ENCODE measurements around the gene LRRFIP1. TPM values are rescaled to one million over a fixed set of nuclear protein-coding genes. Genes with fewer than 3 reads are reported as not detected.

LRRFIP1 gene
- total RNA-seq, 2 experiments from 2014 or later, result 157 to 161 TPM

GRCh38 chr2:237772513-237772912 lies 145.1 kb downstream of the LRRFIP1 start:
- POLR2A ChIA-PET, result interaction anchor here (1.4 kb wide), 1 partner anchor 27 kb away, joined by 4 read pairs; no protein-coding TSS in a partner anchor
- CTCF ChIA-PET, result no interaction called here
- DNase-seq (no peak), ATAC-seq (ENCODE audit: poor library complexity) (no peak)
- H3K4me3 Mint-ChIP-seq, result no peak overlapping the region
- intact Hi-C loops (cut with DNase I, micrococcal nuclease), result no loop called here
- H3K4me3 ChIP-seq (ENCODE audit: low read length), result no peak overlapping the region
- no peak for TF ChIP-seq CTCF (IDR thresholded peaks at IDR 0.05)
- peak overlapping the region; percentile 40 for H3K27ac Mint-ChIP-seq
- H3K4me1 Mint-ChIP-seq (ENCODE audit: low read depth), result no peaks in the 10 kb centered on the region
- H3K9me3 ChIP-seq (ENCODE audit: control insufficient read depth in 1 of 2, insufficient read depth in 1 of 2, low read length in 2 of 2), result no peaks in the 10 kb centered on the region
- H3K27me3 Mint-ChIP-seq, result no peaks in the 10 kb centered on the region
- H3K36me3 ChIP-seq (ENCODE audit: insufficient read depth, low read length), result peaks cover 81% of the 10 kb centered on the region
- H3K27me3 ChIP-seq (ENCODE audit: control insufficient read depth in 1 of 2, insufficient read depth in 2 of 2, low read length in 2 of 2), result no peaks in the 10 kb centered on the region
- H3K27ac ChIP-seq (ENCODE audit: low read depth in 1 of 2, low read length in 2 of 2), result no peak overlapping the region
- no peaks in the 10 kb centered on the region for H3K9me3 Mint-ChIP-seq
- peaks cover 90% of the 10 kb centered on the region for H3K36me3 Mint-ChIP-seq (ENCODE audit: low read depth)
- H3K4me1 ChIP-seq (ENCODE audit: insufficient read depth, low read length), result no peaks in the 10 kb centered on the region

- Histone ChIP-seq H3K27me3 (ENCODE audit: control insufficient read depth in 1 of 2, insufficient read depth in 2 of 2, low read length in 2 of 2) (no peaks in the 10 kb centered on the region), H3K4me3 (ENCODE audit: low read length) (no peak overlapping the region), H3K9me3 (ENCODE audit: control insufficient read depth in 1 of 2, insufficient read depth in 1 of 2, low read length in 2 of 2) (no peaks in the 10 kb centered on the region), H3K36me3 (ENCODE audit: insufficient read depth, low read length) (peaks cover 84% of the 10 kb centered on the region), H3K27ac (ENCODE audit: low read depth in 1 of 2, low read length in 2 of 2) (no peak overlapping the region), H3K4me1 (ENCODE audit: insufficient read depth, low read length) (no peaks in the 10 kb centered on the region)
- H3K4me1 Mint-ChIP-seq (ENCODE audit: low read depth), result no peaks in the 10 kb centered on the region
- no peak for TF ChIP-seq CTCF (IDR thresholded peaks at IDR 0.05)
- DNase-seq (no peak), ATAC-seq (ENCODE audit: poor library complexity) (no peak)
- no peaks in the 10 kb centered on the region for H3K9me3 Mint-ChIP-seq
- POLR2A ChIA-PET, result no interaction called here
- H3K36me3 Mint-ChIP-seq (ENCODE audit: low read depth), result peaks cover 92% of the 10 kb centered on the region
- H3K4me3 Mint-ChIP-seq, result no peak overlapping the region
- H3K27ac Mint-ChIP-seq, result no peak overlapping the region
- intact Hi-C loops (cut with DNase I, micrococcal nuclease), result loop anchor here in 1 of 2 experiments (1.0 kb wide), 1 partner anchor 101 kb away; no protein-coding TSS in a partner anchor
- no peaks in the 10 kb centered on the region for H3K27me3 Mint-ChIP-seq
- CTCF ChIA-PET, result interaction anchor here (0.6 to 1.8 kb wide), 2 partner anchors 22 to 101 kb away, joined by 3 to 8 read pairs; no protein-coding TSS in a partner anchor
Observed at GRCh38 chr2:237773826-237774225, 146.4 kb downstream of the LRRFIP1 start.

GRCh38 chr2:237774811-237775553 lies 147.6 kb downstream of the LRRFIP1 start:
- Histone ChIP-seq H3K27ac (ENCODE audit: low read depth in 1 of 2, low read length in 2 of 2) (no peak overlapping the region), H3K4me3 (ENCODE audit: low read length) (no peak overlapping the region), H3K9me3 (ENCODE audit: control insufficient read depth in 1 of 2, insufficient read depth in 1 of 2, low read length in 2 of 2) (no peaks in the 10 kb centered on the region), H3K36me3 (ENCODE audit: insufficient read depth, low read length) (peaks cover 83% of the 10 kb centered on the region), H3K27me3 (ENCODE audit: control insufficient read depth in 1 of 2, insufficient read depth in 2 of 2, low read length in 2 of 2) (no peaks in the 10 kb centered on the region), H3K4me1 (ENCODE audit: insufficient read depth, low read length) (no peaks in the 10 kb centered on the region)
- ChIA-PET CTCF (interaction anchor here (0.9 to 1.8 kb wide), 3 partner anchors 17 to 102 kb away, joined by 3 to 8 read pairs (median 4); no protein-coding TSS in a partner anchor), POLR2A (no interaction called here)
- no peaks in the 10 kb centered on the region for H3K27me3 Mint-ChIP-seq
- H3K4me3 Mint-ChIP-seq, result no peak overlapping the region
- TF ChIP-seq CTCF (IDR thresholded peaks at IDR 0.05), result peak; percentile 59
- intact Hi-C loops (cut with DNase I, micrococcal nuclease), result loop anchor here in 1 of 2 experiments (1.0 kb wide), 1 partner anchor 102 kb away; no protein-coding TSS in a partner anchor
- H3K27ac Mint-ChIP-seq, result peak overlapping the region; percentile 60
- H3K36me3 Mint-ChIP-seq (ENCODE audit: low read depth), result peaks cover 92% of the 10 kb centered on the region
- no peaks in the 10 kb centered on the region for H3K4me1 Mint-ChIP-seq (ENCODE audit: low read depth)
- no peaks in the 10 kb centered on the region for H3K9me3 Mint-ChIP-seq
- ATAC-seq (ENCODE audit: poor library complexity) (peak; percentile 70), DNase-seq (peak in 9 of 14 experiments; percentile 12 to 66 (median 36))

Measured in CD4-positive, alpha-beta T cell (primary cell).